Glutamatergic neuron (in vitro differentiated cells): ENCODE data around the gene LINC00237. TPM values are rescaled to one million over a fixed set of nuclear protein-coding genes. Genes with fewer than 3 reads are reported as not detected.
A peak's percentile ranks its signal among the peaks of the same experiment; 100 is the strongest.

Experiments used
- DNase-seq: peaks from one replicate; pipeline ENCODE4 v3.0.0; 2022
- H3K27ac Mint-ChIP-seq: one replicate; pipeline ENCODE4 v1.8.0; 2020; ENCODE audit warnings: mild to moderate bottlenecking, mixed read lengths, inconsistent platforms; ENCODE audit not compliant: unreplicated experiment
- H3K27me3 Mint-ChIP-seq: one replicate; pipeline ENCODE4 v1.8.0; 2020; ENCODE audit warnings: mild to moderate bottlenecking, moderate library complexity, mixed read lengths, inconsistent platforms; ENCODE audit not compliant: unreplicated experiment
- H3K36me3 Mint-ChIP-seq: one replicate; pipeline ENCODE4 v1.8.0; 2020; ENCODE audit warnings: mild to moderate bottlenecking, mixed read lengths, inconsistent platforms; ENCODE audit not compliant: unreplicated experiment
- H3K4me1 Mint-ChIP-seq: one replicate; pipeline ENCODE4 v1.8.0; 2020; ENCODE audit warnings: mild to moderate bottlenecking, low read depth, mixed read lengths, inconsistent platforms; ENCODE audit not compliant: unreplicated experiment
- H3K4me3 Mint-ChIP-seq: one replicate; pipeline ENCODE4 v1.8.0; 2020; ENCODE audit warnings: mild to moderate bottlenecking, mixed read lengths, inconsistent platforms; ENCODE audit not compliant: unreplicated experiment
- H3K9me3 Mint-ChIP-seq: one replicate; pipeline ENCODE4 v1.8.0; 2020; ENCODE audit warnings: mild to moderate bottlenecking, moderate library complexity, mixed read lengths, inconsistent platforms; ENCODE audit not compliant: unreplicated experiment
- total RNA-seq: library from RNA; stranded (reverse); fragmentation: NEBNext Ultra II Directional; extraction: Animal tissue kit (Norgen Biotek cat#: 25700); gene quantifications from one replicate; pipeline ENCODE4 v1.2.1, GENCODE V29; 2021; ENCODE audit not compliant: unreplicated experiment
- TF ChIP-seq, protein P1 (sequence below): fragments of 200-600 bp; sonication (generic); IDR thresholded peaks from one replicate; pipeline ENCODE4 v1.5.0; 2021; ENCODE audit not compliant: partially characterized antibody, unreplicated experiment

Gene LINC00237
- total RNA-seq, 1 donor from 2014 or later: not detected

- no peak for DNase-seq
- Mint-ChIP-seq H3K27ac (no peak overlapping the region), H3K4me3 (no peak overlapping the region), H3K36me3 (no peaks in the 10 kb centered on the region), H3K27me3 (no peaks in the 10 kb centered on the region), H3K4me1 (peaks cover 18% of the 10 kb centered on the region), H3K9me3 (no peaks in the 10 kb centered on the region)
- TF ChIP-seq, protein P1, sequence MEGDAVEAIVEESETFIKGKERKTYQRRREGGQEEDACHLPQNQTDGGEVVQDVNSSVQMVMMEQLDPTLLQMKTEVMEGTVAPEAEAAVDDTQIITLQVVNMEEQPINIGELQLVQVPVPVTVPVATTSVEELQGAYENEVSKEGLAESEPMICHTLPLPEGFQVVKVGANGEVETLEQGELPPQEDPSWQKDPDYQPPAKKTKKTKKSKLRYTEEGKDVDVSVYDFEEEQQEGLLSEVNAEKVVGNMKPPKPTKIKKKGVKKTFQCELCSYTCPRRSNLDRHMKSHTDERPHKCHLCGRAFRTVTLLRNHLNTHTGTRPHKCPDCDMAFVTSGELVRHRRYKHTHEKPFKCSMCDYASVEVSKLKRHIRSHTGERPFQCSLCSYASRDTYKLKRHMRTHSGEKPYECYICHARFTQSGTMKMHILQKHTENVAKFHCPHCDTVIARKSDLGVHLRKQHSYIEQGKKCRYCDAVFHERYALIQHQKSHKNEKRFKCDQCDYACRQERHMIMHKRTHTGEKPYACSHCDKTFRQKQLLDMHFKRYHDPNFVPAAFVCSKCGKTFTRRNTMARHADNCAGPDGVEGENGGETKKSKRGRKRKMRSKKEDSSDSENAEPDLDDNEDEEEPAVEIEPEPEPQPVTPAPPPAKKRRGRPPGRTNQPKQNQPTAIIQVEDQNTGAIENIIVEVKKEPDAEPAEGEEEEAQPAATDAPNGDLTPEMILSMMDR: no peak
Observed at GRCh38 chr20:21052686-21053001, 53.5 kb downstream of the LINC00237 start.

- TF ChIP-seq, protein P1: no peak
- H3K4me3 Mint-ChIP-seq: no peak overlapping the region
- H3K9me3 Mint-ChIP-seq: no peaks in the 10 kb centered on the region
- DNase-seq: no peak
- no peak overlapping the region for H3K27ac Mint-ChIP-seq
- H3K36me3 Mint-ChIP-seq: no peaks in the 10 kb centered on the region
- H3K4me1 Mint-ChIP-seq: peaks cover 18% of the 10 kb centered on the region
- H3K27me3 Mint-ChIP-seq: no peaks in the 10 kb centered on the region
Observed at GRCh38 chr20:21052241-21052640, 53.9 kb downstream of the LINC00237 start.

DNA sequence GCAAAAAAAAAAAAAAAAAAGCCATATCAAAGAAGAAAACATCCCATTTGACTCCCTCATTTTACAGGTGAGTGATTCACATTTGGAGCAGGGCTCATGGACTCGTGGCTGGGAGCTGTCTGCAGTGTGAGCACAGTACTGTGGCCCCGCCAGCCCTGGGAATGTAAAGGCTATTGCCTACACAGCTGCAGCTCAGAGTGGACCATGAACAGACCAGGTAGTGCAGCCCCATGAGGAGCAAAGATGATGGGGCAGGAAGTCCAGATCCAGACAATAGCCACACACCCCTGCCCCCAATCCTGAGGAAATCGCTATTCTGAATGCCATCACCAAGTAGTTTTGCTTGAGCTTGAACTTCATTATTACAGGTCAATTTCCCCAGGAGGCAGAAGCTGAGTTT is 55.4 kb downstream of the LINC00237 start:
- H3K27me3 Mint-ChIP-seq: no peaks in the 10 kb centered on the region
- peaks cover 29% of the 10 kb centered on the region for H3K4me1 Mint-ChIP-seq
- DNase-seq: no peak
- TF ChIP-seq, protein P1: no peak
- H3K36me3 Mint-ChIP-seq: no peaks in the 10 kb centered on the region
- H3K4me3 Mint-ChIP-seq: no peak overlapping the region
- no peak overlapping the region for H3K27ac Mint-ChIP-seq
- peaks cover 3% of the 10 kb centered on the region for H3K9me3 Mint-ChIP-seq

DNA sequence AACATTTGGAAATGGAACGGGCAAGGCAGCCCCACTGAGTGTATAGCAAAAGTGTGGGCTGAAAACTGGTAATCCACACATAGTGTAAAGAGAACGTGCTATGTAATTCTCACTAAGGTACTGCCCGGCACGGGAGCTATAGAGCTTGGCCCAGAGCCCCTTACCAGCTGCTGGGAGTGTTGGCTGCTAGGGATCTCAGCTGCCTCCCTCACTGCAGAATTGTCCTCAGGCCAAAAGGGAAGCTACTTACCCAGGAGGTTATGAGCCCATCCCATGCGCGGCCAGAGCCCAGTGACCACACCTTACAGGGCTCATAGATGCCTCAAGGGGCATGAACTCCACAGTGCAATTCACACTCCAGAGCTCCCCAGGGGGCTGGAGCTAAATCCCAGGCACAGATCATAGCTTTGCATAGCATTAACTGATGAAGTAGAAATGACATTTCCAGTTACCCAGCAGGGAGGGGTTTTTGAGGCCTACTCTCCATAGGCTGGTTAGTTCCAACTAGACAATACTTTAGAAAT is 56.8 kb downstream of the LINC00237 start:
- DNase-seq: no peak
- no peaks in the 10 kb centered on the region for H3K36me3 Mint-ChIP-seq
- H3K27ac Mint-ChIP-seq: no peak overlapping the region

GRCh38 chr20:21048841-21049273 is 57.3 kb downstream of the LINC00237 start:
- DNase-seq: peak; percentile 46
- Mint-ChIP-seq H3K9me3 (peaks cover 3% of the 10 kb centered on the region), H3K4me3 (no peak overlapping the region), H3K36me3 (no peaks in the 10 kb centered on the region), H3K27ac (no peak overlapping the region), H3K27me3 (no peaks in the 10 kb centered on the region), H3K4me1 (peaks cover 28% of the 10 kb centered on the region)
- TF ChIP-seq, protein P1: peak; percentile 72

More for the DNA sequence above, 56.8 kb downstream of the LINC00237 start:
- H3K4me3 Mint-ChIP-seq: no peak overlapping the region
- peaks cover 31% of the 10 kb centered on the region for H3K4me1 Mint-ChIP-seq
- TF ChIP-seq, protein P1: no peak
- peaks cover 3% of the 10 kb centered on the region for H3K9me3 Mint-ChIP-seq
- no peaks in the 10 kb centered on the region for H3K27me3 Mint-ChIP-seq
